ENCODE results near the gene GJA1. TPM values are rescaled to one million over a fixed set of nuclear protein-coding genes. Genes with fewer than 3 reads are reported as not detected.
A peak's percentile ranks its signal among the peaks of the same experiment; 100 is the strongest.
"Not testable (repeated sequence)": the region's sequence is repeated elsewhere in the genome, so short reads cannot be mapped to it uniquely, and the experiment has no call there.

GJA1 gene
- total RNA-seq, 1 donor from 2014 or later, result not detected

- intact Hi-C loops (cut with micrococcal nuclease), result no loop called here
- no peaks in the 10 kb centered on the region for H3K4me1 Mint-ChIP-seq (ENCODE audit: low read depth)
Observed at GRCh38 chr6:121426686-121427085, 8.8 kb upstream of the GJA1 start.

DNA sequence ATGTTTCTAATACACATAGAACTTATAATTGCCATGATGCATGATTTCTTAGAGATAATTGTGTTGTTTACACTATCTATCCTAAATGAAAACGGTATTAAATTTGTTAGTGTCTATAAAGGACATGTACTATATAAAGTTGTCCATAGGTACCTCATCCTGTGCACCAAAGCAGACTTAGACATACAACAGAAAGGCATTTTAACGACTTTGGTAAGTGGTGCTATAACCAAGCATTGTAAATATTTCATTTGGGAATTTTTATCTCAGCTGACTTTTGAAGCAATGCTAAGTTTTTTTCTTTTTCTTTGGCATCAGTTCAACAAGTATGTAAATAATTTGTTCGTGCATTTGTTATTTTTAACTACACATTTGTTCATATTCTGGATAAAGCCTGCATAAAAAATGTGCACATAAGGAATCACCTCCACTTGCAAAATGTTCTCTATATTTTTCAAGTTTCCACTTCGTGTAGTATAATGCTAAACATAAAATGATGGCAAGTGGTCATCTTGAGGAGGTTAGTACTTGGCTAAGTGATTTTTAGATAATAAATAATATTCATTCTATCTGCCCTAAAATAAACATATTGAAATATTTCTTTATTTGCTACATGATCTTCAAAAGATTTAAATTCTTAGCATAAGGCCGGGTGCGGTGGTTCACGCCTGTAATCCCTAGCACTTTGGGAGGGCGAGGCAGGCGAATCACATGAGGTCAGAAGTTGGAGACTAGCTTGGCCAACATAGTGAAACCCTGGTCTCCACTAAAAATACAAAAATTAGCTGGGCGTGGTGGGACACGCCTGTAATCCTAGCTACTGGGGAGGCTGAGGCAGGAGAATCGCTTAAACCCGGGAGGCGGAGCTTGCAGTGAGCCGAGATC, 6.3 kb upstream of the GJA1 start:
- intact Hi-C loops (cut with micrococcal nuclease), result no loop called here
- no peak for DNase-seq (ENCODE audit: low spot score)
- Mint-ChIP-seq H3K36me3 (ENCODE audit: low read depth) (no peaks in the 10 kb centered on the region), H3K4me3 (no peak overlapping the region), H3K27me3 (ENCODE audit: insufficient read depth) (peaks cover 4% of the 10 kb centered on the region), H3K4me1 (ENCODE audit: low read depth) (no peaks in the 10 kb centered on the region), H3K9me3 (no peaks in the 10 kb centered on the region), H3K27ac (no peak overlapping the region)

More at GRCh38 chr6:121426686-121427085, 8.8 kb upstream of the GJA1 start:
- Mint-ChIP-seq H3K27me3 (ENCODE audit: insufficient read depth) (no peaks in the 10 kb centered on the region), H3K9me3 (no peaks in the 10 kb centered on the region), H3K4me3 (no peak overlapping the region), H3K36me3 (ENCODE audit: low read depth) (no peaks in the 10 kb centered on the region), H3K27ac (no peak overlapping the region)
- DNase-seq (ENCODE audit: low spot score), result no peak

GRCh38 chr6:121430514-121431460, 4.7 kb upstream of the GJA1 start:
- intact Hi-C loops (cut with micrococcal nuclease), result loop anchor here (2.0 kb wide), 2 partner anchors 418 to 602 kb away; no protein-coding TSS in a partner anchor
- no peak for DNase-seq (ENCODE audit: low spot score)

GRCh38 chr6:121431776-121432175, 3.7 kb upstream of the GJA1 start:
- not testable (repeated sequence) for H3K4me1 Mint-ChIP-seq (ENCODE audit: low read depth); H3K27ac Mint-ChIP-seq; H3K4me3 Mint-ChIP-seq; H3K9me3 Mint-ChIP-seq; H3K36me3 Mint-ChIP-seq (ENCODE audit: low read depth); DNase-seq (ENCODE audit: low spot score)
- H3K27me3 Mint-ChIP-seq (ENCODE audit: insufficient read depth), result peaks cover 14% of the 10 kb centered on the region
- intact Hi-C loops (cut with micrococcal nuclease), result loop anchor here (2.0 kb wide), 2 partner anchors 417 to 601 kb away; no protein-coding TSS in a partner anchor

More at GRCh38 chr6:121430514-121431460, 4.7 kb upstream of the GJA1 start:
- H3K4me3 Mint-ChIP-seq, result no peak overlapping the region
- H3K36me3 Mint-ChIP-seq (ENCODE audit: low read depth), result no peaks in the 10 kb centered on the region
- H3K27me3 Mint-ChIP-seq (ENCODE audit: insufficient read depth), result peaks cover 7% of the 10 kb centered on the region
- no peak overlapping the region for H3K27ac Mint-ChIP-seq
- H3K4me1 Mint-ChIP-seq (ENCODE audit: low read depth), result no peaks in the 10 kb centered on the region
- H3K9me3 Mint-ChIP-seq, result no peaks in the 10 kb centered on the region

DNA sequence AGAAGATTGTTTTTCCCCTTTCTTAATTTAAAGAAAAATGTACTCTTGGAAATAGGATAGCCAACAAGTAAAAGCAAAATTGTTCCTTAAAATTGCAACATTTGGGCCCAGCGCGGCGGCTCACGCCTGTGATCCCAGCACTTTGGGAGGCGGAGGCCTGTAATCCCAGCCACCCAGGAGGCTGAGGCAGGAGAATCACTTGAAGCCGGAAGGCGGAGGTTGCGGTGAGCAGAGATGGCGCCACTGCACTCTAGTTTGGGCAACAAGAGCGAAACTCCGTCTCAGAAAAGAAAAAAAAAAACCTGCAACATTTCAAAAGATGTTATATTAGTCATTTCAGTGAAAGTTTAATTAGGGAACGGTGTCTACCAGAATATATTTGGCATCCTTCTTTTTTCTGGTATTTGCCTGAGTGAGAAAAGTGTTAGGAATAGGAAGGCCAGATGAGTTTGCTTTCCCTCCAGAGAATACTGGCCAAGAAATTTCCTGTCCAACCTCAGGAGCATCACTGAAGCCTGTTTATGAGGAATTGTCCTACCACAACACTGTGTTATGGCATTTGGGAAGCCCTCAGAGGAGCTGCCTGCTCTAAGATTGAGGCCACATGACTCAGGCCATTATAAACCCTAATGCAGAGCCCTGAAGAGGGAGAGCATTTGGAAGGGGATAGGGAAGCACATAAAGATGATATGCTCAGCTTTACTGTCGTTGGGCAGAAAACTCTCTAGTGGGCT, 1.2 kb upstream of the GJA1 start:
- intact Hi-C loops (cut with micrococcal nuclease), result no loop called here
- H3K4me1 Mint-ChIP-seq (ENCODE audit: low read depth), result peaks cover 22% of the 10 kb centered on the region
- peaks cover 33% of the 10 kb centered on the region for H3K27me3 Mint-ChIP-seq (ENCODE audit: insufficient read depth)
- no peaks in the 10 kb centered on the region for H3K36me3 Mint-ChIP-seq (ENCODE audit: low read depth)
- H3K27ac Mint-ChIP-seq, result no peak overlapping the region
- H3K9me3 Mint-ChIP-seq, result no peaks in the 10 kb centered on the region
- no peak for DNase-seq (ENCODE audit: low spot score)
- no peak overlapping the region for H3K4me3 Mint-ChIP-seq

GRCh38 chr6:121436274-121436857, 920 bp downstream of the GJA1 start:
- intact Hi-C loops (cut with micrococcal nuclease), result no loop called here
- Mint-ChIP-seq H3K4me1 (ENCODE audit: low read depth) (peaks cover 22% of the 10 kb centered on the region), H3K27ac (no peak overlapping the region), H3K9me3 (no peaks in the 10 kb centered on the region), H3K36me3 (ENCODE audit: low read depth) (no peaks in the 10 kb centered on the region), H3K27me3 (ENCODE audit: insufficient read depth) (peaks cover 40% of the 10 kb centered on the region), H3K4me3 (peak overlapping the region; percentile 72)
- DNase-seq (ENCODE audit: low spot score), result no peak

DNA sequence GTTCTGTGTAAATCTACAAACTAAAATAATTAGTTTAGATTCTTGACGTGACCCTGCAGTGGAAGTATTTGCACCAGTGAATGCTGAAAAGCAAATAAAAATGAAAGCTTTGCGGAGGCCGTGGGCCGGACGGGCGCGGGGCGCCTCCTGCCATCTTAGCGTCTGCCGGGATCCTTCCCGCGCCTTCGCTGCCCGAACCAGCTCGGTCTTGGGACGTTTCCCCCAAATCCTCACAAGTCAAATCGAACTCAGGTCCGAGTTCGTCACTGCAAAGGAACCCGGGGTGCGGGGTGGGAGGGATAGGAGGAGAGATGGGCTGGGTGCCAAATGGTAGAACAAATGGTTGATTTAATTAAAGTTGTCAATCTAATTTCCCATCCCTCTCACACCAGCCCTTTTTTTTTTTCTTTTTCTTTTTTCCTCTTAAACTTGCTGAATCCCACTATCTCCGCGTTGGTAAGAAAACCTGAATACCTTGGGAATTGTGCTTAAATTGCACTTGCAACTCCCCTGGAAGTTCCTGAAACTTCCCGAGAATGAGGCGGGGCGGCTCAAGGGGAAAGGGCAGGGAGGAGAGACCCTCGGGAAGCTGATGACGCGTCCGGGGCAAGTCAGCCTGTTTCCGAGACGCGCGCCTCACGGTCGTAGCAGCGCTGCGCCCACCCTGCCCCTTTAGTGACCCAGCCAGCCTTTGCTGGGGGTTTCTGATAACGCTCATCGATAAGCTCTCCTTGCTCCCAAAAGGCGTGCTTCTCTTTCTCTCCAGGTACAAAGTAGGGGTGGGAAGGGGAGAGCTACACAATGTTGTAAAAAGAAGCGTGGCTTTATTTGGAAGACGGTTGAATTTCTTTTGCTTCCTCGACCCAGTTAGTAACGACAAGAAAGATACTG, 1.8 kb downstream of the GJA1 start:
- peaks cover 40% of the 10 kb centered on the region for H3K27me3 Mint-ChIP-seq (ENCODE audit: insufficient read depth)
- H3K27ac Mint-ChIP-seq, result no peak overlapping the region

GRCh38 chr6:121437851-121438651, 2.6 kb downstream of the GJA1 start:
- Mint-ChIP-seq H3K27me3 (ENCODE audit: insufficient read depth) (peaks cover 36% of the 10 kb centered on the region), H3K4me3 (peak overlapping the region; percentile 72)

More for the DNA sequence above, 1.8 kb downstream of the GJA1 start:
- Mint-ChIP-seq H3K4me3 (peak overlapping the region; percentile 72), H3K4me1 (ENCODE audit: low read depth) (peaks cover 22% of the 10 kb centered on the region), H3K36me3 (ENCODE audit: low read depth) (no peaks in the 10 kb centered on the region), H3K9me3 (no peaks in the 10 kb centered on the region)
- intact Hi-C loops (cut with micrococcal nuclease), result no loop called here
- DNase-seq (ENCODE audit: low spot score), result no peak

DNA sequence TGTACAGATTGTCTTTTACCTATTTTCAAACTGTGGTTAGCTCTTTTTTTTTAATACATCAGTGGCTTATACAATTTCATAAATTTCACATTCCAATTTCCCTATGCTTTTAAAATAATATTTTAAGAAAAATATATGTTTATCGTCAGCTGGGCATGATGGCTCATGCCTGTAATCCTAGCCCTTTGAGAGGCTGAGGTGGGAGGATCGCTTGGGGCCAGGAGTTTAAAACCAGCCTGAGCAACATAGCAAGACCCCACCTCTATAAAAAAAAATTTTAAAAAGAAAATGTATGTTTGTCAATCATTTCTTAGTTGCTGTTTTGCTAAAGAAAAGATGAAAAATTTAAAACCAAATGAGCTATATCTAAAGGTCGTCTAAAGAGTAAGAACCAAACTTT, 3.4 kb downstream of the GJA1 start:
- Mint-ChIP-seq H3K27ac (no peak overlapping the region), H3K4me3 (no peak overlapping the region), H3K27me3 (ENCODE audit: insufficient read depth) (peaks cover 36% of the 10 kb centered on the region), H3K36me3 (ENCODE audit: low read depth) (no peaks in the 10 kb centered on the region), H3K4me1 (ENCODE audit: low read depth) (peaks cover 22% of the 10 kb centered on the region), H3K9me3 (no peaks in the 10 kb centered on the region)
- DNase-seq (ENCODE audit: low spot score), result no peak
- intact Hi-C loops (cut with micrococcal nuclease), result no loop called here

More at GRCh38 chr6:121437851-121438651, 2.6 kb downstream of the GJA1 start:
- intact Hi-C loops (cut with micrococcal nuclease), result no loop called here
- Mint-ChIP-seq H3K36me3 (ENCODE audit: low read depth) (no peaks in the 10 kb centered on the region), H3K9me3 (no peaks in the 10 kb centered on the region), H3K4me1 (ENCODE audit: low read depth) (peaks cover 22% of the 10 kb centered on the region), H3K27ac (no peak overlapping the region)
- DNase-seq (ENCODE audit: low spot score), result no peak

GRCh38 chr6:121439475-121439874, 4.0 kb downstream of the GJA1 start:
- intact Hi-C loops (cut with micrococcal nuclease), result no loop called here
- Mint-ChIP-seq H3K36me3 (ENCODE audit: low read depth) (no peaks in the 10 kb centered on the region), H3K27ac (no peak overlapping the region), H3K4me3 (no peak overlapping the region), H3K9me3 (no peaks in the 10 kb centered on the region), H3K27me3 (ENCODE audit: insufficient read depth) (peaks cover 39% of the 10 kb centered on the region), H3K4me1 (ENCODE audit: low read depth) (peaks cover 22% of the 10 kb centered on the region)
- DNase-seq (ENCODE audit: low spot score), result no peak

- Mint-ChIP-seq H3K4me1 (ENCODE audit: low read depth) (peaks cover 22% of the 10 kb centered on the region), H3K4me3 (no peak overlapping the region), H3K27ac (no peak overlapping the region), H3K27me3 (ENCODE audit: insufficient read depth) (peaks cover 39% of the 10 kb centered on the region), H3K9me3 (no peaks in the 10 kb centered on the region), H3K36me3 (ENCODE audit: low read depth) (no peaks in the 10 kb centered on the region)
- no peak for DNase-seq (ENCODE audit: low spot score)
- intact Hi-C loops (cut with micrococcal nuclease), result no loop called here
Observed at GRCh38 chr6:121439926-121440325, 4.5 kb downstream of the GJA1 start.

Data from activated T-helper 1 cell treated with anti-CD3 and anti-CD28 coated beads, Interleukin-12 subunit alpha, Interleukin-12 subunit beta, Interleukin-2, Interleukin-4 antibody, amounts not matched to agents 30 ng/mL and 10 ng/mL and 1 ng/mL, durations not matched to agents 14 hours and 24 hours and 36 hours (primary cell).